AG09309 (cell line): ENCODE results near the gene MX1.

Experiments used
- DNase-seq: peaks from one replicate; pipeline ENCODE4 v3.0.0-alpha.2; 2010; ENCODE audit warnings: low read depth
- H3K4me3 ChIP-seq: 2 replicates; pipeline ENCODE4 v1.5.1; 2011; ENCODE audit warnings: mild to moderate bottlenecking, low read depth, low read length, moderate library complexity; ENCODE audit not compliant: control insufficient read depth
- CTCF ChIP-seq: IDR thresholded peaks from 2 replicates; pipeline ENCODE4 v1.5.1; 2011; ENCODE audit warnings: mild to moderate bottlenecking, low read depth, low read length, inconsistent platforms; ENCODE audit not compliant: insufficient read depth, control insufficient read depth; ENCODE audit errors: missing control alignments

The MX1 gene

DNA sequence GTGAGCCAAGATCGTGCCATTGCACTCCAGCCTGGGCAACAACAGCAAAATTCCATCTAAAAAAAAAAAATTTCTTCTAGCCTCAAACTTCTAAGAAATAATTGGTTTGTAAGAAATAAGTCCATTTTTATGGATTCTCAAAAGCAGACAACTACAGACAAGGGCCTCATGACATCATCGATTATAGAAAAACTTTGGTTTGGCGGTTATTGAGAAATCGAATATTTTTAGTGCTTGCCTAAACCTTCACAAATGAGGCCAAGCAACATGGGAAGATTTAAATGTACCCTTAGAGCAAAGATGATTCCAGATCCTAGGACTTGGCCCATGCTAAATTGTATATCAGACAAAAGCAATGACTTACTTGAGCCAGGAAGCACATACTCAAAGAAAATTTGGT lies 27.8 kb upstream of the MX1 start:
- no peak overlapping the region for H3K4me3 ChIP-seq
- DNase-seq: no peak
- no peak for TF ChIP-seq CTCF

GRCh38 chr21:41398831-41399230 lies 27.2 kb upstream of the MX1 start:
- DNase-seq: no peak
- no peak for TF ChIP-seq CTCF
- no peak overlapping the region for H3K4me3 ChIP-seq

DNA sequence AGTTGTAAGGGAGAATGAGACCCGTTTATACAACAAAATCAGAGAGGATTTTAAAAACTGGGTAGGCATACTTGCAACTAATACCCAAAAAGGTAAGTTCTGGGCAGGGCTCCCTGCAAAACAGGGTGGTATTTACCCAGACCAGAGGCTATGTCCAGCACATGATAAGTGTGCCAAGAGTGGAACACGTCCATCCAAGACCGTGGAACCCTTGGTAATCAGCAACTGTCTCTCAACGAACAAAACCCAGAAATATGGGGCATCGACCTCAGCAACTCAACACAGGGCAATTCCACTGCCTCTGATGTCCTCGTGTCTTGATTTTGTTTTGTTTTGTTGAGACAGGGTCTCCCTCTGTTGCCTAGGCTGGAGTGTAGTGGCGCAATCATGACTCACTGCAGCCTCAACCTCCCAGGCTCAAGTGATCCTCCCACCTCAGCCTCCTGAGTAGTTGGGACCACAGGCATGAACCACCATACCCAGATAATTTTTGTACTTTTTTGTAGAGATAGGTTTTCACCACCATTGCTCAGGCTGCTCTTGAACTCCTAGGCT lies 26.7 kb upstream of the MX1 start:
- H3K4me3 ChIP-seq: no peak overlapping the region
- no peak for DNase-seq
- no peak for TF ChIP-seq CTCF

DNA sequence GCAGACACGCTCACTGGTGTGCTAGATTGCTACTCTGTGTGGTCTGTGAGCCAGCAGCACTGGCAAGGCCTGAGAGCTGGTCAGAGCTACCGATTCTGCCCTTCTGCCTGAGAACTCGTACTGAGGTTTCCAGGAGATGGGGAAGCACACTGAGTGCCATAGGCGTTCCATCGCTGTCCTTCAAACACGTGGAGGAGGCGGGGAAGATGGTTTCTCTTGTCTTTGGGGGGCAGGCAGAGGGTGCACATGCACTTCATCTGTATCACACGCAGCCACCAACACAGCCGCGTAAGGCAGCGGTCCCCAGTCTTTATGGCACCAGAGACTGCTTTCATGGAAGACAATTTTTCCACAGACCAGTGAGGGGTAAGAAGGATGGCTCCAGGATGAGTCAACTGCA lies 23.8 kb upstream of the MX1 start:
- H3K4me3 ChIP-seq: no peak overlapping the region

DNA sequence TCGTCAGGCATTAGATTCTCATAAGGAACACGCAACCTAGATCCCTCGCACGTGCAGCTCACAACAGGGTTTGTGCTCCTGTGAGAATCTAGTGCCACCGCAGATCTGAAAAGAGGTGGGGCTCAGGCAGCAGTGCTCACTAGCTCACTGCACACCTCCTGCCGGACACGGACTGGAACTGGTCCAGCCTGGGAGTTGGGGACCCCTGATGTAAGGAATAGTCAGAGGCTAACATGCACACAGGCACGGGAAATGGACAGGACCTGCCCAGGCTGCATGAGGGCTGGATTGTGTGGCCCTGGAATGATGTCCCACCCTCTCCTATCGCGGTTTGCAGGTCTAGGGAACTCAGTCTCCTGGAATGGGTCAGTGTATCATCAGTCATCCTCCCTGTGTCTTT lies 23.2 kb upstream of the MX1 start:
- no peak for DNase-seq
- H3K4me3 ChIP-seq: no peak overlapping the region
- no peak for TF ChIP-seq CTCF

More for the DNA sequence above, 23.8 kb upstream of the MX1 start:
- TF ChIP-seq CTCF: no peak
- no peak for DNase-seq

DNA sequence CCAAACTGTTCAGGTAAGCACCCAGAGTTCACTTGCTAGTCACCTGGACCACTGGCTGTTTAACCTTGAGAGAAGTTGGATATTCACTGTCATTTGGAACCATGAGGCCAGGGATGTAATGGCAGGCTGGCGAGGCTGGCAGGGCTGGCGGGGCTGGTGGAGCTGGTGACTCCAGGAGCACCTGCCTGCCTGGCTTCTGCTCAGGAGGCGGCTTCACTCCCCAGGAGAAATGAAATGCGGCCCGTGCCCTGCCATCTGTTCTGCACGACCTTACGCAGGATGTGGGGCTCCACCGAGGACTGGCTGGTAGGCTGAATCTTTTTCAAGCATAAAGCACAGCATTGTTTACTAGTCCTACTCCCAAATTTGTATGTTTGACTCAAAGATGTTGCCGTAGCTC lies 22.7 kb upstream of the MX1 start:
- no peak for TF ChIP-seq CTCF
- no peak overlapping the region for H3K4me3 ChIP-seq
- DNase-seq: no peak

DNA sequence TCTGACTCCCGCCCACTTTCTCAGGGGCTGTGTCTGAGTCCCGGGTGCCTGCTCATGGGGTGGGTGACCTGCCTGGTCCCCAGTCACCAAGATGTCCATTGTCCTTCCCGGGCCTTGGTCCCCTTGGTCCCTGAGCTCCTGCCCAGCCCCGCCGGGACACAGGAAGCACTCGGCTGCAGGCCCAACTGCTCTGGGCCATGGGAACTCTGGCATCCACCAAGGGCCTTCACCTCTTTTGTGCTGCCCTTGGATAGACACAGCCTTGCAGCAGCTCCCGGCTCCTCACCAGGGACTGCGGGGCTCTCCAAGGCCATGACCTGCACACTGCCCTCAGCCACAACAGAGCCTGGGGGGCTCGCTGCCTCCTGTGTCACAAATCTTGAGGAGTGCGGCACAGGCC lies 22.1 kb upstream of the MX1 start:
- H3K4me3 ChIP-seq: no peak overlapping the region
- DNase-seq: no peak
- TF ChIP-seq CTCF: no peak
